ENCODE measurements around the gene KIAA1217.

- TF ChIP-seq, protein P1, sequence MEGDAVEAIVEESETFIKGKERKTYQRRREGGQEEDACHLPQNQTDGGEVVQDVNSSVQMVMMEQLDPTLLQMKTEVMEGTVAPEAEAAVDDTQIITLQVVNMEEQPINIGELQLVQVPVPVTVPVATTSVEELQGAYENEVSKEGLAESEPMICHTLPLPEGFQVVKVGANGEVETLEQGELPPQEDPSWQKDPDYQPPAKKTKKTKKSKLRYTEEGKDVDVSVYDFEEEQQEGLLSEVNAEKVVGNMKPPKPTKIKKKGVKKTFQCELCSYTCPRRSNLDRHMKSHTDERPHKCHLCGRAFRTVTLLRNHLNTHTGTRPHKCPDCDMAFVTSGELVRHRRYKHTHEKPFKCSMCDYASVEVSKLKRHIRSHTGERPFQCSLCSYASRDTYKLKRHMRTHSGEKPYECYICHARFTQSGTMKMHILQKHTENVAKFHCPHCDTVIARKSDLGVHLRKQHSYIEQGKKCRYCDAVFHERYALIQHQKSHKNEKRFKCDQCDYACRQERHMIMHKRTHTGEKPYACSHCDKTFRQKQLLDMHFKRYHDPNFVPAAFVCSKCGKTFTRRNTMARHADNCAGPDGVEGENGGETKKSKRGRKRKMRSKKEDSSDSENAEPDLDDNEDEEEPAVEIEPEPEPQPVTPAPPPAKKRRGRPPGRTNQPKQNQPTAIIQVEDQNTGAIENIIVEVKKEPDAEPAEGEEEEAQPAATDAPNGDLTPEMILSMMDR (IDR thresholded peaks at IDR 0.05; ENCODE audit: control extremely low read depth in 1 of 3, insufficient read depth in 1 of 3, low read depth in 1 of 3, low read length in 3 of 3): no peak
- TF ChIP-seq, protein P2, sequence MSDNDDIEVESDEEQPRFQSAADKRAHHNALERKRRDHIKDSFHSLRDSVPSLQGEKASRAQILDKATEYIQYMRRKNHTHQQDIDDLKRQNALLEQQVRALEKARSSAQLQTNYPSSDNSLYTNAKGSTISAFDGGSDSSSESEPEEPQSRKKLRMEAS (IDR thresholded peaks at IDR 0.05): no peak
- TF ChIP-seq SRF (IDR thresholded peaks at IDR 0.05; ENCODE audit: low read depth, low read length) (no peak), RAD21 (IDR thresholded peaks at IDR 0.05 in 1 of 2, conservative IDR thresholded peaks at IDR 0.05 in 1 of 2; ENCODE audit: low read depth in 2 of 2, low read length in 2 of 2) (no peak), GTF2F1 (IDR thresholded peaks at IDR 0.05; ENCODE audit: borderline replicate concordance, low read depth, low read length) (no peak), CHD2 (IDR thresholded peaks at IDR 0.05; ENCODE audit: low read length) (no peak), TEAD4 (IDR thresholded peaks at IDR 0.05; ENCODE audit: low read depth, low read length) (no peak), POLR2A (IDR thresholded peaks at IDR 0.05; ENCODE audit: control extremely low read depth in 1 of 2, low read depth in 2 of 2, low read length in 2 of 2) (no peak), POLR2AphosphoS5 (IDR thresholded peaks at IDR 0.05; ENCODE audit: low read depth, low read length) (no peak), RFX5 (IDR thresholded peaks at IDR 0.05; ENCODE audit: borderline replicate concordance, low read depth, low read length) (no peak), RXRA (IDR thresholded peaks at IDR 0.05; ENCODE audit: insufficient read depth, low read depth, low read length) (no peak), TCF12 (IDR thresholded peaks at IDR 0.05; ENCODE audit: low read depth, low read length) (no peak), GABPA (IDR thresholded peaks at IDR 0.05; ENCODE audit: borderline replicate concordance, insufficient read depth, low read length) (no peak)
These were observed 342.2 kb downstream of the KIAA1217 start for GRCh38 chr10:24551161-24551560.

All from H1 (cell line).